Ishikawa (cell line): ENCODE measurements around the gene ZBTB20.

Experiments used
- EGR1 ChIP-seq: IDR thresholded peaks from 2 replicates; pipeline ENCODE4 v1.6.1; 2012
- MAX ChIP-seq: IDR thresholded peaks from 2 replicates; pipeline ENCODE4 v1.6.1; 2012
- RAD21 ChIP-seq: IDR thresholded peaks from 2 replicates; pipeline ENCODE4 v1.6.1; 2012; ENCODE audit warnings: low read depth
- TAF1 ChIP-seq: IDR thresholded peaks from 2 replicates; pipeline ENCODE4 v1.6.1; 2012; ENCODE audit warnings: low read depth, mild to moderate bottlenecking
- YY1 ChIP-seq: IDR thresholded peaks from 2 replicates; pipeline ENCODE4 v1.6.1; 2012; ENCODE audit warnings: low read depth
- ZBTB7A ChIP-seq: IDR thresholded peaks from 2 replicates; pipeline ENCODE4 v1.6.1; 2012; ENCODE audit warnings: low read depth
- TF ChIP-seq, protein P1 (sequence below): IDR thresholded peaks from 2 replicates; pipeline ENCODE4 v1.6.1; 2012; ENCODE audit warnings: low read depth, mild to moderate bottlenecking

DNA sequence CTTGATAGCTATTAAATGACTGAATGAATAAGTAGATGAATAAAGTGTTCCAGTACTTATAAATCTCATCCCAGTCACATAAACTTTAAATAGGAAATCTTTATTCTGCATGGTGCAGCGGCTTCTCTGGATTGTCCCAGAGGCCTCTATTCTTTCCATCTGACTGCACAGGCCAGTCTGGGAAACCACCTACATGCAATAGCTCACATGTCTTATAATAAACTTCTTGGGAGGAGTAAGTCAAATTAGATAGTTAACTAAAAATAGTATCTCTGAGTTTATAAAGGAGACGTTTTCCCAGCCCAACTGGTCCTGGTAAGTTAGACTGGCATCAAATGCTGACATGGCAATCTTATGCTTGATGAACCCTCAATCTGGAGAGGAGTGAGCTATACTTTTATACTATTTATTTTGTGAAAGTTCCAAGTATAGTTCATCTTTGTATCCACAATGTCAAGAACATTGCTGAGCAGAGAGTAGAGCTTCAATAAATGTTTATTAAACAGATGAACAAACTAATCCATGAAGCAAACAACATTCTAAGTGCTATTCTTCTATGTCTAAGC lies 435.7 kb downstream of the ZBTB20 start:
- no peak for TF ChIP-seq TAF1
- no peak for TF ChIP-seq ZBTB7A
- no peak for TF ChIP-seq MAX
- TF ChIP-seq RAD21, result no peak
- TF ChIP-seq, protein P1, sequence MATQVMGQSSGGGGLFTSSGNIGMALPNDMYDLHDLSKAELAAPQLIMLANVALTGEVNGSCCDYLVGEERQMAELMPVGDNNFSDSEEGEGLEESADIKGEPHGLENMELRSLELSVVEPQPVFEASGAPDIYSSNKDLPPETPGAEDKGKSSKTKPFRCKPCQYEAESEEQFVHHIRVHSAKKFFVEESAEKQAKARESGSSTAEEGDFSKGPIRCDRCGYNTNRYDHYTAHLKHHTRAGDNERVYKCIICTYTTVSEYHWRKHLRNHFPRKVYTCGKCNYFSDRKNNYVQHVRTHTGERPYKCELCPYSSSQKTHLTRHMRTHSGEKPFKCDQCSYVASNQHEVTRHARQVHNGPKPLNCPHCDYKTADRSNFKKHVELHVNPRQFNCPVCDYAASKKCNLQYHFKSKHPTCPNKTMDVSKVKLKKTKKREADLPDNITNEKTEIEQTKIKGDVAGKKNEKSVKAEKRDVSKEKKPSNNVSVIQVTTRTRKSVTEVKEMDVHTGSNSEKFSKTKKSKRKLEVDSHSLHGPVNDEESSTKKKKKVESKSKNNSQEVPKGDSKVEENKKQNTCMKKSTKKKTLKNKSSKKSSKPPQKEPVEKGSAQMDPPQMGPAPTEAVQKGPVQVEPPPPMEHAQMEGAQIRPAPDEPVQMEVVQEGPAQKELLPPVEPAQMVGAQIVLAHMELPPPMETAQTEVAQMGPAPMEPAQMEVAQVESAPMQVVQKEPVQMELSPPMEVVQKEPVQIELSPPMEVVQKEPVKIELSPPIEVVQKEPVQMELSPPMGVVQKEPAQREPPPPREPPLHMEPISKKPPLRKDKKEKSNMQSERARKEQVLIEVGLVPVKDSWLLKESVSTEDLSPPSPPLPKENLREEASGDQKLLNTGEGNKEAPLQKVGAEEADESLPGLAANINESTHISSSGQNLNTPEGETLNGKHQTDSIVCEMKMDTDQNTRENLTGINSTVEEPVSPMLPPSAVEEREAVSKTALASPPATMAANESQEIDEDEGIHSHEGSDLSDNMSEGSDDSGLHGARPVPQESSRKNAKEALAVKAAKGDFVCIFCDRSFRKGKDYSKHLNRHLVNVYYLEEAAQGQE, result no peak
- TF ChIP-seq EGR1, result no peak
- no peak for TF ChIP-seq YY1
